ENCODE data around the gene HCFC1.
"Not testable (repeated sequence)": the region's sequence is repeated elsewhere in the genome, so short reads cannot be mapped to it uniquely, and the experiment has no call there.

HCFC1 gene

DNA sequence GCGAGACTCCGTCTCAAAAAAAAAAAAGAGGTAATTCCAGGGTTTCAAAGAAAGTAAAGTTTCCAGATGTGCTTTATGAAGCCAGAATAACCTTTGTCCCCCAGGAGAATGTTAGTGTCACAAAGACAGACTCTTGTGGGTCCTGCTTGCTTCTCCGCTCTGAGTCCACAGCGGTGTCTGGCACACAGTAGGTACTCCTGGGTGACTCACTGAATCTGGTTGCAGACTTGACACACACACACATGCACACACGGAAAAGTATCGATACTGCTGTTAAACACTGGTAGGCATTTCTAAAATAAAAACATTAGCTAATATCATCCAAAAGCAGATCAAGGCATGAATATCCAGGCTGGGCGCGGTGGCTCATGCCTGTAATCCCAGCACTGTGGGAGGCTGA, 23.9 kb upstream of the HCFC1 start:
- no peak overlapping the region for H3K27ac Mint-ChIP-seq (ENCODE audit: low read depth)
- no peaks in the 10 kb centered on the region for H3K9me3 Mint-ChIP-seq
- no peaks in the 10 kb centered on the region for H3K36me3 Mint-ChIP-seq (ENCODE audit: insufficient read depth)
- no peak for DNase-seq (ENCODE audit: low spot score in 2 of 2)
- H3K27me3 Mint-ChIP-seq, result no peaks in the 10 kb centered on the region
- H3K4me3 Mint-ChIP-seq, result no peak overlapping the region
- peaks cover 4% of the 10 kb centered on the region for H3K4me1 Mint-ChIP-seq
- no peak for ATAC-seq (replicated peaks; ENCODE audit: extremely low read depth, poor library complexity, severe bottlenecking)

DNA sequence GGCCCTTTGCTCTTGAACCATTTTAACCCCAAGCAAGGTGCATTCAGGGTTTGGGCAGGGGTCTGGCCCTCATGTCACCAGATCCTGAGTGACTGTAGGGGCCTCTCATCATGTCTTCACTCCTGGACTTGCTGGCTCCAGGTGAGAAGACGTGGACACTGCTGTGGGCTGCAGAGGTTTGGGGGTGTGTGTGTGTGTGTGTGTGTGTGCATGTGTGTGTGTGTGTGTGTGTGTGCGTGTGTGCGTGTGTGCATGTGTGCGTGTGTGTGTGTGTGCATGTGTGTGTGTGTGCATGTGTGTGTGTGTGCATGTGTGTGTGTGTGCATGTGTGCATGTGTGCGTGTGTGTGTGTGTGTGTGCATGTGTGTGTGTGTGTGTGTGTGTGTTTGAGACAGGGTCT, 22.8 kb upstream of the HCFC1 start:
- not testable (repeated sequence) for H3K4me1 Mint-ChIP-seq; H3K36me3 Mint-ChIP-seq (ENCODE audit: insufficient read depth); H3K27me3 Mint-ChIP-seq; H3K4me3 Mint-ChIP-seq; ATAC-seq (replicated peaks; ENCODE audit: extremely low read depth, poor library complexity, severe bottlenecking); H3K9me3 Mint-ChIP-seq; DNase-seq (ENCODE audit: low spot score in 2 of 2)
- H3K27ac Mint-ChIP-seq (ENCODE audit: low read depth), result peak overlapping the region; percentile 25

- H3K9me3 Mint-ChIP-seq, result no peaks in the 10 kb centered on the region
- ATAC-seq (replicated peaks; ENCODE audit: extremely low read depth, poor library complexity, severe bottlenecking) (no peak), DNase-seq (ENCODE audit: low spot score in 2 of 2) (no peak)
- no peaks in the 10 kb centered on the region for H3K36me3 Mint-ChIP-seq (ENCODE audit: insufficient read depth)
- H3K4me3 Mint-ChIP-seq, result no peak overlapping the region
- no peaks in the 10 kb centered on the region for H3K27me3 Mint-ChIP-seq
- H3K27ac Mint-ChIP-seq (ENCODE audit: low read depth), result peak overlapping the region; percentile 25
- H3K4me1 Mint-ChIP-seq, result peaks cover 10% of the 10 kb centered on the region
These were observed 22.4 kb upstream of the HCFC1 start for GRCh38 chrX:153993978-153994377.

GRCh38 chrX:153993079-153993478, 21.5 kb upstream of the HCFC1 start:
- Mint-ChIP-seq H3K27ac (ENCODE audit: low read depth) (peak overlapping the region; percentile 53), H3K27me3 (no peaks in the 10 kb centered on the region), H3K4me3 (no peak overlapping the region), H3K9me3 (no peaks in the 10 kb centered on the region), H3K4me1 (peaks cover 10% of the 10 kb centered on the region), H3K36me3 (ENCODE audit: insufficient read depth) (no peaks in the 10 kb centered on the region)
- no peak for ATAC-seq (replicated peaks; ENCODE audit: extremely low read depth, poor library complexity, severe bottlenecking)
- no peak for DNase-seq (ENCODE audit: low spot score in 2 of 2)

- DNase-seq (ENCODE audit: low spot score in 2 of 2), result no peak
- H3K36me3 Mint-ChIP-seq (ENCODE audit: insufficient read depth), result no peaks in the 10 kb centered on the region
- H3K4me1 Mint-ChIP-seq, result peaks cover 10% of the 10 kb centered on the region
- no peaks in the 10 kb centered on the region for H3K27me3 Mint-ChIP-seq
- ATAC-seq (replicated peaks; ENCODE audit: extremely low read depth, poor library complexity, severe bottlenecking), result no peak
- no peak overlapping the region for H3K27ac Mint-ChIP-seq (ENCODE audit: low read depth)
- no peak overlapping the region for H3K4me3 Mint-ChIP-seq
- no peaks in the 10 kb centered on the region for H3K9me3 Mint-ChIP-seq
These were observed 20.6 kb upstream of the HCFC1 start for GRCh38 chrX:153992180-153992579.

GRCh38 chrX:153991013-153991580, 19.5 kb upstream of the HCFC1 start:
- Mint-ChIP-seq H3K36me3 (ENCODE audit: insufficient read depth) (no peaks in the 10 kb centered on the region), H3K4me3 (no peak overlapping the region), H3K9me3 (no peaks in the 10 kb centered on the region), H3K27me3 (no peaks in the 10 kb centered on the region), H3K4me1 (peaks cover 10% of the 10 kb centered on the region), H3K27ac (ENCODE audit: low read depth) (peak overlapping the region; percentile 90)
- ATAC-seq (replicated peaks; ENCODE audit: extremely low read depth, poor library complexity, severe bottlenecking) (no peak), DNase-seq (ENCODE audit: low spot score in 2 of 2) (no peak)

- Mint-ChIP-seq H3K4me3 (no peak overlapping the region), H3K4me1 (peaks cover 10% of the 10 kb centered on the region), H3K36me3 (ENCODE audit: insufficient read depth) (peaks cover 1% of the 10 kb centered on the region), H3K27ac (ENCODE audit: low read depth) (no peak overlapping the region), H3K9me3 (no peaks in the 10 kb centered on the region), H3K27me3 (no peaks in the 10 kb centered on the region)
- no peak for DNase-seq (ENCODE audit: low spot score in 2 of 2)
- ATAC-seq (replicated peaks; ENCODE audit: extremely low read depth, poor library complexity, severe bottlenecking), result no peak
These were observed 18.5 kb upstream of the HCFC1 start for GRCh38 chrX:153989973-153990655.

DNA sequence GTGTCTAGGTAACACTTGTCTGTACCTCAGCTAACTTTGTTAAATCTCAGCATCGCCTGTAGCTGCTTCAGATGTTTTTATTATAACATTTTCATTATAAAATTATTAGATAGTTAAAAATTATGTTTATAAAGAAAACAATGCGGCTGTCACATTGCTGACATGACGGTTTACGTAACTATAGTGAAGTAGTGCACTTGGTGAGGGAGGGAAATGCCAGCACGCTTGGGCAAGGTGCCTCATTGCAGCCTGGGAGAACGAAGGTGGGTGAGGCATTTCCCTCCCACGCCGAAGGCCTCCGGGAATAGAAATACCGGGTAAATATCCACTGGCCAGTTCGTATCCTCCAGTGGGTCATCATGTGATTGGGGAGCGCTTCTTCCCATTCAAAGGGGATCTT, 16.9 kb upstream of the HCFC1 start:
- DNase-seq (ENCODE audit: low spot score in 2 of 2) (no peak), ATAC-seq (replicated peaks; ENCODE audit: extremely low read depth, poor library complexity, severe bottlenecking) (no peak)
- H3K36me3 Mint-ChIP-seq (ENCODE audit: insufficient read depth), result peaks cover 3% of the 10 kb centered on the region
- H3K27ac Mint-ChIP-seq (ENCODE audit: low read depth), result no peak overlapping the region
- peaks cover 18% of the 10 kb centered on the region for H3K4me1 Mint-ChIP-seq
- no peaks in the 10 kb centered on the region for H3K9me3 Mint-ChIP-seq
- H3K27me3 Mint-ChIP-seq, result no peaks in the 10 kb centered on the region
- no peak overlapping the region for H3K4me3 Mint-ChIP-seq

- Mint-ChIP-seq H3K4me1 (peaks cover 30% of the 10 kb centered on the region), H3K36me3 (ENCODE audit: insufficient read depth) (peaks cover 7% of the 10 kb centered on the region), H3K9me3 (no peaks in the 10 kb centered on the region), H3K27ac (ENCODE audit: low read depth) (peak overlapping the region; percentile 92), H3K27me3 (no peaks in the 10 kb centered on the region), H3K4me3 (peak overlapping the region; percentile 59)
- DNase-seq (ENCODE audit: low spot score in 2 of 2), result no peak
- no peak for ATAC-seq (replicated peaks; ENCODE audit: extremely low read depth, poor library complexity, severe bottlenecking)
These were observed 12.9 kb upstream of the HCFC1 start for GRCh38 chrX:153984351-153985178.

GRCh38 chrX:153983321-153983801, 11.7 kb upstream of the HCFC1 start:
- Mint-ChIP-seq H3K36me3 (ENCODE audit: insufficient read depth) (peaks cover 7% of the 10 kb centered on the region), H3K9me3 (no peaks in the 10 kb centered on the region), H3K27me3 (no peaks in the 10 kb centered on the region), H3K4me1 (peaks cover 30% of the 10 kb centered on the region), H3K27ac (ENCODE audit: low read depth) (no peak overlapping the region), H3K4me3 (peak overlapping the region; percentile 42)
- DNase-seq (ENCODE audit: low spot score in 2 of 2), result no peak
- ATAC-seq (replicated peaks; ENCODE audit: extremely low read depth, poor library complexity, severe bottlenecking), result no peak

- peak overlapping the region; percentile 94 for H3K27ac Mint-ChIP-seq (ENCODE audit: low read depth)
- ATAC-seq (replicated peaks; ENCODE audit: extremely low read depth, poor library complexity, severe bottlenecking) (no peak), DNase-seq (ENCODE audit: low spot score in 2 of 2) (no peak)
- H3K36me3 Mint-ChIP-seq (ENCODE audit: insufficient read depth), result peaks cover 7% of the 10 kb centered on the region
- no peaks in the 10 kb centered on the region for H3K27me3 Mint-ChIP-seq
- H3K4me1 Mint-ChIP-seq, result peaks cover 30% of the 10 kb centered on the region
- H3K9me3 Mint-ChIP-seq, result no peaks in the 10 kb centered on the region
- H3K4me3 Mint-ChIP-seq, result peak overlapping the region; percentile 74
These were observed 10.3 kb upstream of the HCFC1 start for GRCh38 chrX:153981771-153982533.

DNA sequence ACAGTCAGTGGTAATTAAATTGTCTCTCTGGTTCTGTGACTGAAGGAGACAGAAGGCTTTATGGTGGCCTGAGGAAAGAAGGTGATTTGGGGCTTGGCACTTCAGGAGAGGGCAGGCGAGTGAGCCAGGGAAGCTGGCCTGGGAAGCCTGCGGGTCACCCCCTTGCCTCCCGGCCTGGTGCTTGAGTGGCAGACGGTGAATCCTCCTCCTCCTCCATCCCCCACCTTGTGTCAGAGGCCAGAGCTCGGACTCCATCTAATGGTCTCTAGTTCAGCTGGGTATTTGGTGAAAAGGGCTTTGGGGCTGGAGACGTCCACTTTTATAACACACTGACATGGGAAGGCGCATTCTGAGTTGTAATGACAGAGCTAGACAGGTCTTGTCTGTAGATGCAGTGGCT, 9.6 kb upstream of the HCFC1 start:
- peaks cover 30% of the 10 kb centered on the region for H3K4me1 Mint-ChIP-seq
- DNase-seq (ENCODE audit: low spot score in 2 of 2), result no peak
- peaks cover 7% of the 10 kb centered on the region for H3K36me3 Mint-ChIP-seq (ENCODE audit: insufficient read depth)
- H3K9me3 Mint-ChIP-seq, result no peaks in the 10 kb centered on the region
- peak overlapping the region; percentile 74 for H3K4me3 Mint-ChIP-seq
- peak overlapping the region; percentile 94 for H3K27ac Mint-ChIP-seq (ENCODE audit: low read depth)
- H3K27me3 Mint-ChIP-seq, result no peaks in the 10 kb centered on the region
- no peak for ATAC-seq (replicated peaks; ENCODE audit: extremely low read depth, poor library complexity, severe bottlenecking)
